Peyer's patch (tissue), 4 donors: ENCODE results near the gene AP1M2.

Experiments used
- POLR2A ChIP-seq, 2 donors: fragments of 450-650 bp; IDR thresholded peaks; one replicate each; pipeline ENCODE4 v1.5.1; 2017; ENCODE audit warnings: antibody characterized with exemption in 2 of 2, mild to moderate bottlenecking in 2 of 2, moderate library complexity in 2 of 2
- TF ChIP-seq, protein P1 (sequence below), 6 experiments: fragments of 450-650 bp in 4 of 6; fragments of 200-600 bp in 2 of 6; sonication (generic) in 1 of 6; IDR thresholded peaks; one replicate each; pipeline ENCODE4 v1.5.1; 2017 to 2019; ENCODE audit warnings: antibody characterized with exemption in 6 of 6, mild to moderate bottlenecking in 3 of 6, moderate library complexity in 1 of 6

DNA sequence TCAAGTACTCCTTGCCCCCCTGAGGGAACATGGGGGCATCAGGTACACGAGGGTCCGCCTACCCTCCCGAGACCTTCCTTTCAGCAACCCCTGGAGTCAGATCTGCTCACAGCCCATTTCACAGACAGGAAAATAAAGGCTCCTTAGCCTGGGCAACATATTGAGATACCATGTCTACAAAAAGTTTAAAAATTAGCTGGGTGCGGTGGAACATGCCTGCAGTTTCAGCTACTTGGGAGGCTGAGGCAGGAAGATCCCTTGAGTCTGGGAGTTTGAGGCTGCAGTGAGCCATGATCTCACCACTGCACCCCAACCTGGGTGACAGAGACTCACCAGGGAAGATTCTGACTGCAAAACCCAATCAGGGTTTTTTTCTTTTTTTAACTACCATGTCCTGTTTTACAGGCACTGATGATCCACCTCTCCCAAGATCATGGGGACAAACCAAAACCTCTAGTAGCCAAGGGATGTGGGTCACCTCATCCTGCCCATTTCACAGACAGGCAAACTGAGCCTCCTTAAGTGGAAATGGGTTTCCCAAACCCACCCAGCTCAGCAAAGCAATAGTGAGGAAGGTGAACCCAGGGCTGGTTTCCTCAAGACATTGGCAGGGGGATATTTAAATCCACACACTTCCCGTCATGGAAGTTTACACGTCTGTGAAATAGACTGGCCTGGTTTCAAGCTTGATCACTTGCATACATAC, 11.9 kb downstream of the AP1M2 start:
- TF ChIP-seq, protein P1, sequence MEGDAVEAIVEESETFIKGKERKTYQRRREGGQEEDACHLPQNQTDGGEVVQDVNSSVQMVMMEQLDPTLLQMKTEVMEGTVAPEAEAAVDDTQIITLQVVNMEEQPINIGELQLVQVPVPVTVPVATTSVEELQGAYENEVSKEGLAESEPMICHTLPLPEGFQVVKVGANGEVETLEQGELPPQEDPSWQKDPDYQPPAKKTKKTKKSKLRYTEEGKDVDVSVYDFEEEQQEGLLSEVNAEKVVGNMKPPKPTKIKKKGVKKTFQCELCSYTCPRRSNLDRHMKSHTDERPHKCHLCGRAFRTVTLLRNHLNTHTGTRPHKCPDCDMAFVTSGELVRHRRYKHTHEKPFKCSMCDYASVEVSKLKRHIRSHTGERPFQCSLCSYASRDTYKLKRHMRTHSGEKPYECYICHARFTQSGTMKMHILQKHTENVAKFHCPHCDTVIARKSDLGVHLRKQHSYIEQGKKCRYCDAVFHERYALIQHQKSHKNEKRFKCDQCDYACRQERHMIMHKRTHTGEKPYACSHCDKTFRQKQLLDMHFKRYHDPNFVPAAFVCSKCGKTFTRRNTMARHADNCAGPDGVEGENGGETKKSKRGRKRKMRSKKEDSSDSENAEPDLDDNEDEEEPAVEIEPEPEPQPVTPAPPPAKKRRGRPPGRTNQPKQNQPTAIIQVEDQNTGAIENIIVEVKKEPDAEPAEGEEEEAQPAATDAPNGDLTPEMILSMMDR (IDR thresholded peaks at IDR 0.05): no peak
- TF ChIP-seq POLR2A (IDR thresholded peaks at IDR 0.05): no peak
